Heart left ventricle (tissue), 16 donors: ENCODE measurements around the gene GATA6. TPM values are rescaled to one million over a fixed set of nuclear protein-coding genes. Genes with fewer than 3 reads are reported as not detected.

Source experiments
- ATAC-seq, 4 donors: fragments of 200-7000 bp; cut with Tn5 transposase; one replicate each; pipeline ENCODE4 v1.9.1; 2020 to 2022; ENCODE audit warnings: moderate library complexity in 4 of 4, mild to moderate bottlenecking in 3 of 4, moderate number of reproducible peaks in 1 of 4
- DNase-seq, 5 donors: peaks; one replicate each; pipeline ENCODE4 v3.0.0-alpha.2; 2020
- H3K27ac ChIP-seq, 12 donors: fragments of 200-600 bp; sonication (generic) in 4 of 12; one replicate each; pipeline versions ENCODE4 v1.5.0 to v1.8.0; 2016 to 2022; ENCODE audit warnings: mild to moderate bottlenecking in 2 of 12
- H3K27me3 ChIP-seq, 9 donors: fragments of 200-600 bp; sonication (generic) in 2 of 9; one replicate each; pipeline versions ENCODE4 v1.5.1 to v1.8.0; 2016 to 2022; ENCODE audit warnings: mild to moderate bottlenecking in 3 of 9
- H3K36me3 ChIP-seq, 9 donors: fragments of 200-600 bp; sonication (generic) in 2 of 9; one replicate each; pipeline versions ENCODE4 v1.5.0 to v1.8.0; 2018 to 2022; ENCODE audit warnings: mild to moderate bottlenecking in 2 of 9
- H3K4me1 ChIP-seq, 12 donors: fragments of 200-600 bp; sonication (generic) in 4 of 12; one replicate each; pipeline versions ENCODE4 v1.5.0 to v1.8.0; 2016 to 2022; ENCODE audit warnings: mild to moderate bottlenecking in 3 of 12
- H3K4me3 ChIP-seq, 12 donors: fragments of 200-600 bp; sonication (generic) in 4 of 12; one replicate each; pipeline versions ENCODE4 v1.5.0 to v1.8.0; 2017 to 2022; ENCODE audit warnings: mild to moderate bottlenecking in 9 of 12, moderate library complexity in 4 of 12
- H3K9me3 ChIP-seq, 12 donors: fragments of 200-600 bp; sonication (generic) in 4 of 12; one replicate each; pipeline versions ENCODE4 v1.5.0 to v1.8.0; 2016 to 2022; ENCODE audit warnings: mild to moderate bottlenecking in 1 of 12
- CTCF ChIP-seq, 12 donors: fragments of 200-600 bp; sonication (generic) in 4 of 12; IDR thresholded peaks; one replicate each; pipeline versions ENCODE4 v1.5.0 to v1.8.0; 2018 to 2022; ENCODE audit warnings: antibody characterized with exemption in 12 of 12, mild to moderate bottlenecking in 5 of 12
- POLR2A ChIP-seq, 2 donors: fragments of 450-650 bp; IDR thresholded peaks; one replicate each; pipeline ENCODE4 v1.6.1; 2017; ENCODE audit warnings: antibody characterized with exemption in 2 of 2, mild to moderate bottlenecking in 2 of 2, moderate library complexity in 2 of 2
- WGBS, 4 donors: extraction: QIAGEN DNeasy Blood & Tissue Kit in 2 of 4; methylation state at CpG; one replicate each; pipeline versions ENCODE4 v1.1.5 to v1.1.7; 2013 to 2018; 5-methylcytosine and 5-hydroxymethylcytosine counted together
- intact Hi-C, 10 donors: fragments of 100-400 bp; cut with DNase I; formaldehyde crosslinking; loops; one replicate each; pipeline versions ENCODE4 v1.11.1 to v1.14.2; 2022
- long read RNA-seq, 3 donors: library from polyadenylated mRNA; unstranded; transcript quantifications; one replicate each; pipeline ENCODE4 v2.0.0, GENCODE V29; 2020 to 2021
- polyA plus RNA-seq, 2 donors: library from polyadenylated mRNA; stranded (reverse); fragments of 200-250 nt; gene quantifications; one replicate each; pipeline ENCODE4 v1.2.3, GENCODE V29; 2013
- total RNA-seq, 9 donors: library from RNA; depleted of rRNA in 2 of 9; stranded (reverse); fragments of >200 nt in 2 of 9; fragmentation: NEBNext Ultra II Directional in 3 of 9; extraction: Animal tissue kit (Norgen Biotek cat#: 25700) in 3 of 9; gene quantifications; one replicate each; pipeline versions ENCODE4 v1.1.0 to v1.2.4, GENCODE V29; 2016 to 2023
- donor health status: ischemic (EF 13 %, LVEDD 7.1; RV severe dilation, severe dysfunction).
- donor health status: healthy with polysubstance abuse.
- donor health status: DM: no; HTN: yes; CAD: no.
- donor health status: DM: no; HTN: no; CAD: no.
- donor health status: ischemic (EF 25% LVEDD 6.9; RV normal size, moderate dysfunction).
- donor health status: ischemic (EF 25% LVEDD 5.7; RV mildly dilated, moderate dysfunction).
- donor health status: healthy.
- donor health status: DM: yes; HTN: yes; CAD: no.
- donor health status: ischemic (EF 35%, LVEDD 5.7; RV mildly dilated, moderate dysfunction).
- donor health status: nonischemic (EF 11% LVEDD 7.7; RV severe dilation, severe dysfunction).
- donor health status: DM: yes; HTN: yes; CAD: no.
- donor health status: PGD.
- donor health status: ischemic (EF 29% LVEDD 5.4; RV normal size, mild dysfunction).
- donor health status: nonischemic (EF 23%, LVEDD 6.1; RV moderate dilation, normal function).

Gene GATA6
- total RNA-seq (10 to 100 TPM; 44.9 to 97.7 (median 76.3) TPM), polyA plus RNA-seq (10 to 100 TPM; 42.1 to 52.6 TPM)
- long read RNA-seq, donor 1, transcript GATA6-202 (6 exons, 2,057 nt) = minor isoform, 48 of 166 reads
- long read RNA-seq, donor 1, transcript GATA6-201 (7 exons, 3,770 nt) = major isoform, 67 of 166 reads
- long read RNA-seq, donor 1, partial matches to known transcripts = 40 of 166 reads
- long read RNA-seq, donor 1, other reads (novel, unspliced or antisense) = 11 of 166 reads
- long read RNA-seq, donor 2, transcript GATA6-202 (6 exons, 2,057 nt) = major isoform, 82 of 221 reads
- long read RNA-seq, donor 2, partial matches to known transcripts = 129 of 221 reads
- long read RNA-seq, donor 2, other reads (novel, unspliced or antisense) = 10 of 221 reads
- long read RNA-seq, donor 3, transcript GATA6-201 (7 exons, 3,770 nt) = major isoform, 57 of 143 reads
- long read RNA-seq, donor 3, transcript GATA6-202 (6 exons, 2,057 nt) = minor isoform, 47 of 143 reads
- long read RNA-seq, donor 3, partial matches to known transcripts = 27 of 143 reads
- long read RNA-seq, donor 3, other reads (novel, unspliced or antisense) = 12 of 143 reads

DNA sequence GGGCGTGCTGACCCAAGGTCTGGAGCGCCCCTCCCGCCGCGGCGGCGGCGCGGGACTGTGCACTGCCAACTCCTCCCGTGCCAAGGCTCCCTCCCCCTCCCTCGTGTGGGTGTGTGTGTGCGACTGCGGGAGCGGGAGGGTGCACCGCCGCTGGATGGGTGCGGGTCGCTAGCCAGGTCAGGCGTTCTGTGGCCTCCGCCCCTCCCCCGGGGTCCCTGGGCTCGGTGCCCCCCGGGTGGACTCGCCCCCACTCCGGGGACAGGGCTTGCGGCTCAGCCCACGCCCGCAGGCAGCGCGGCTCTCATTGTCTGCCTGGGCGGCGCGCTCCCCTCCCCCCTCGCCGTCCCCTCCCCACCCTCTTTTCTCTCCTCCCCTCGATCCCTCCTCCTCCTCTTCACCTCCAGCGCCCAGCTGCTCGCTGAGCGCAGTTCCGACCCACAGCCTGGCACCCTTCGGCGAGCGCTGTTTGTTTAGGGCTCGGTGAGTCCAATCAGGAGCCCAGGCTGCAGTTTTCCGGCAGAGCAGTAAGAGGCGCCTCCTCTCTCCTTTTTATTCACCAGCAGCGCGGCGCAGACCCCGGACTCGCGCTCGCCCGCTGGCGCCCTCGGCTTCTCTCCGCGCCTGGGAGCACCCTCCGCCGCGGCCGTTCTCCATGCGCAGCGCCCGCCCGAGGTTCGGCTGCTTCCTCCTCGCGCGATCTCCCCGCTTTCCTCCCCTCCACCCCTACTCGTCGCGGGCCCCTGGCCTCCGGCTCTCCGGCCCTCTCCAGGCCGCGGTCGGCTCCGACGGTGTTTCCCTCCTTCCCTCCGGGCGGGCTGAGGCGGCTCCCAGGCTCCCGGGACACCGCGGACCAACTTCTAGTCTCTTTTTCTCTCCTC is at the start of gene GATA6:
Gene GATA6 (plus strand): TSS at position 579 of the 878 bp plus-strand sequence. CDS start 1,556 bp downstream, outside the sequence.
- H3K27me3 ChIP-seq = peaks cover 0 to 75% (median 9%) of the 10 kb centered on the region in 9 donors
- peak within 1 kb of the TSS; percentile 92 to 100 (median 98) for H3K27ac ChIP-seq
- peak; percentile 90 to 96 (median 92) for DNase-seq
- WGBS, 4 donors = 0 to 1% (median 1%) methylated on average over 54 to 87 of the region's 87 CpGs
- H3K4me3 ChIP-seq = peak within 1 kb of the TSS; percentile 66 to 99 (median 86)
- H3K36me3 ChIP-seq = peaks cover 0 to 21% (median 10%) of the 10 kb centered on the region in 9 donors
- intact Hi-C loops = loop anchor here (1.0 to 10.0 kb wide), 21 partner anchors 54 to 536 kb away; no protein-coding TSS in a partner anchor
- peaks cover 0 to 40% (median 8%) of the 10 kb centered on the region in 12 donors for H3K4me1 ChIP-seq
- no peaks in the 10 kb centered on the region for H3K9me3 ChIP-seq
- ATAC-seq = peak; percentile 74 to 85 (median 76)
- TF ChIP-seq POLR2A (IDR thresholded peaks at IDR 0.05) (peak; percentile 50 to 91), CTCF (IDR thresholded peaks at IDR 0.05) (peak in 9 of 12 donors; percentile 17 to 64 (median 47))

DNA sequence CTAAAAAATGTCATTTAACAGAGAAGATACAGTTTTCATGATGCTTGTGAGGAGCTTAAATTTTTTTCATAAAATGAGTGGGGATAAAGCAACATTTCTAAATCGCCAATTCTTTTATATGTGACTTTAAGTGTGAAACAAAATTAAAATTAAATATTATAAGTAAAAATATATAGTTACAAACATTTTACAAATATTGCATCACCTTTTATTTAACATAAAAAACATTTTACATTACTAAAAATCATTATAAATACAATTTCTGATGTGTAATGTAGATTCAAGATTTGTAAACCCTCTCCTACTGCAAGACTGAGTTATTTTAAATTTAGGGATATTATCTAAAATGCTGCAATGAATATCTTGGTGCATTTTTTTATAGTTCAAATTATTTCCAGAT is 44.4 kb upstream of the GATA6 start:
- DNase-seq = no peak
- Histone ChIP-seq H3K27me3 (no peaks in the 10 kb centered on the region), H3K9me3 (peaks cover 0 to 11% (median 0%) of the 10 kb centered on the region in 12 donors), H3K4me1 (no peaks in the 10 kb centered on the region), H3K36me3 (no peaks in the 10 kb centered on the region), H3K4me3 (no peak overlapping the region), H3K27ac (no peak overlapping the region)
- ATAC-seq = no peak
- TF ChIP-seq CTCF (IDR thresholded peaks at IDR 0.05) (no peak), POLR2A (IDR thresholded peaks at IDR 0.05) (no peak)
- WGBS, 4 donors = 93 to 100% (median 96%) methylated on average over 1 of the region's 1 CpG
- intact Hi-C loops = no loop called here

GRCh38 chr18:22128954-22129353 is 40.4 kb upstream of the GATA6 start:
- no peaks in the 10 kb centered on the region for H3K9me3 ChIP-seq
- no peak overlapping the region for H3K4me3 ChIP-seq
- intact Hi-C loops = no loop called here
- no peaks in the 10 kb centered on the region for H3K4me1 ChIP-seq
- ATAC-seq = no peak
- WGBS, 4 donors = 66 to 72% (median 68%) methylated on average over 5 of the region's 5 CpGs
- H3K27me3 ChIP-seq = no peaks in the 10 kb centered on the region
- no peak overlapping the region for H3K27ac ChIP-seq
- no peaks in the 10 kb centered on the region for H3K36me3 ChIP-seq
- TF ChIP-seq POLR2A (IDR thresholded peaks at IDR 0.05) (no peak), CTCF (IDR thresholded peaks at IDR 0.05) (no peak)
- no peak for DNase-seq
